NCI-H2227 treated with DMSO at 0.1 percent for 48 hours (cell line): Measurements from ENCODE around the gene C10orf67.

Source experiments
- DNase-seq: peaks from one replicate; lab custom pipeline; 2025; lab: John Stamatoyannopoulos, UW

The C10orf67 gene

GRCh38 chr10:23195846-23196600 is 148.6 kb downstream of the C10orf67 start:
- no peak for DNase-seq

- no peak for DNase-seq
Measured at GRCh38 chr10:23194966-23195845, 149.4 kb downstream of the C10orf67 start.

- DNase-seq: no peak
Measured at GRCh38 chr10:23194471-23194965, 150.1 kb downstream of the C10orf67 start.

GRCh38 chr10:23193435-23194074 is 151.0 kb downstream of the C10orf67 start:
- DNase-seq: no peak

- DNase-seq: no peak
Measured at GRCh38 chr10:23192712-23193434, 151.7 kb downstream of the C10orf67 start.

- no peak for DNase-seq
Measured at GRCh38 chr10:23191764-23192711, 152.6 kb downstream of the C10orf67 start, which contains the start of gene PTF1A. PTF1A (plus strand) TSS chr10:23192312; CDS start chr10:23192531, 219 bp downstream.

- no peak for DNase-seq
Measured at GRCh38 chr10:23190872-23191763, 153.5 kb downstream of the C10orf67 start.

GRCh38 chr10:23189024-23189423 is 155.6 kb downstream of the C10orf67 start:
- no peak for DNase-seq

- no peak for DNase-seq
Measured at GRCh38 chr10:23187155-23187554, 157.4 kb downstream of the C10orf67 start.

GRCh38 chr10:23186697-23187096 is 157.9 kb downstream of the C10orf67 start:
- DNase-seq: no peak

GRCh38 chr10:23186178-23186577 is 158.4 kb downstream of the C10orf67 start:
- no peak for DNase-seq

- no peak for DNase-seq
Measured at GRCh38 chr10:23174977-23175512, 169.6 kb downstream of the C10orf67 start.

- no peak for DNase-seq
Measured at GRCh38 chr10:23174074-23174976, 170.3 kb downstream of the C10orf67 start.

- no peak for DNase-seq
Measured at GRCh38 chr10:23173214-23174073, 171.2 kb downstream of the C10orf67 start.

- DNase-seq: no peak
Measured at GRCh38 chr10:23172429-23173213, 172.0 kb downstream of the C10orf67 start.

- DNase-seq: no peak
Measured at GRCh38 chr10:23171232-23171876, 173.2 kb downstream of the C10orf67 start.
